ENCODE data around the gene DOCK3.

- no peak for TF ChIP-seq KDM5A (IDR thresholded peaks at IDR 0.05)
- TF ChIP-seq FOSL2 (IDR thresholded peaks at IDR 0.05), result no peak
- no peak for TF ChIP-seq FOSL2 (CRISPR knock-in tag; IDR thresholded peaks at IDR 0.05)
- no peak for TF ChIP-seq KDM1A (IDR thresholded peaks at IDR 0.05; ENCODE audit: low read depth)
- TF ChIP-seq MAFK (IDR thresholded peaks at IDR 0.05; ENCODE audit: partially characterized antibody), result no peak
- TF ChIP-seq CBX2 (IDR thresholded peaks at IDR 0.05; ENCODE audit: borderline replicate concordance, low read depth), result no peak
- no peak for TF ChIP-seq POLR2A (IDR thresholded peaks at IDR 0.05; ENCODE audit: low read length)
- no peak for TF ChIP-seq ZSCAN20 (CRISPR knock-in tag; IDR thresholded peaks at IDR 0.05)
- TF ChIP-seq CTCF (IDR thresholded peaks at IDR 0.05), result no peak
- no peak for TF ChIP-seq E2F6 (IDR thresholded peaks at IDR 0.05; ENCODE audit: borderline replicate concordance, low read depth)
- no peak for TF ChIP-seq ESRRA (IDR thresholded peaks at IDR 0.05; ENCODE audit: borderline replicate concordance, low read length)
- TF ChIP-seq MAX (IDR thresholded peaks at IDR 0.05), result no peak
- TF ChIP-seq USF2 (IDR thresholded peaks at IDR 0.05), result no peak
- TF ChIP-seq NR3C1 (IDR thresholded peaks at IDR 0.05), result no peak
Measured at GRCh38 chr3:50630877-50631276, 43.9 kb upstream of the DOCK3 start.

Measured in A549 (cell line).